Measurements from ENCODE around the gene ALG2.

Gene ALG2

GRCh38 chr9:99169982-99170761 lies 51.6 kb downstream of the ALG2 start:
- H3K27ac ChIP-seq (replicated peaks), result no peak overlapping the region
- no peak overlapping the region for H3K4me3 ChIP-seq (replicated peaks; ENCODE audit: insufficient read depth, low read length)
- no peaks in the 10 kb centered on the region for H3K27me3 ChIP-seq (ENCODE audit: insufficient read depth, poor library complexity, severe bottlenecking)
- no peak for DNase-seq (ENCODE audit: low read depth in 1 of 2, low spot score in 1 of 2)
- TF ChIP-seq SPI1 (IDR thresholded peaks at IDR 0.05; ENCODE audit: borderline replicate concordance, low read depth) (no peak), POLR2AphosphoS5 (IDR thresholded peaks at IDR 0.05; ENCODE audit: low read depth) (no peak), CTCF (IDR thresholded peaks at IDR 0.05; ENCODE audit: insufficient read depth, low read length) (no peak), REST (IDR thresholded peaks at IDR 0.05; ENCODE audit: insufficient replicate concordance, low read depth) (no peak), GABPA (IDR thresholded peaks at IDR 0.05; ENCODE audit: low read depth) (no peak)

- TF ChIP-seq SPI1 (IDR thresholded peaks at IDR 0.05; ENCODE audit: borderline replicate concordance, low read depth), result no peak
- no peak for TF ChIP-seq CTCF (IDR thresholded peaks at IDR 0.05; ENCODE audit: insufficient read depth, low read length)
- no peak for TF ChIP-seq POLR2AphosphoS5 (IDR thresholded peaks at IDR 0.05; ENCODE audit: low read depth)
- TF ChIP-seq GABPA (IDR thresholded peaks at IDR 0.05; ENCODE audit: low read depth), result no peak
- TF ChIP-seq REST (IDR thresholded peaks at IDR 0.05; ENCODE audit: insufficient replicate concordance, low read depth), result no peak
- no peak overlapping the region for H3K4me3 ChIP-seq (replicated peaks; ENCODE audit: insufficient read depth, low read length)
- H3K27me3 ChIP-seq (ENCODE audit: insufficient read depth, poor library complexity, severe bottlenecking), result no peaks in the 10 kb centered on the region
- no peak overlapping the region for H3K27ac ChIP-seq (replicated peaks)
- no peak for DNase-seq (ENCODE audit: low read depth in 1 of 2, low spot score in 1 of 2)
Observed at GRCh38 chr9:99169086-99169485, 52.7 kb downstream of the ALG2 start.

GRCh38 chr9:99167694-99168093 lies 54.0 kb downstream of the ALG2 start:
- Histone ChIP-seq H3K27ac (replicated peaks) (no peak overlapping the region), H3K27me3 (ENCODE audit: insufficient read depth, poor library complexity, severe bottlenecking) (no peaks in the 10 kb centered on the region), H3K4me3 (replicated peaks; ENCODE audit: insufficient read depth, low read length) (no peak overlapping the region)
- DNase-seq (ENCODE audit: low read depth in 1 of 2, low spot score in 1 of 2), result peak in 1 of 2 experiments; percentile 77
- TF ChIP-seq POLR2AphosphoS5 (IDR thresholded peaks at IDR 0.05; ENCODE audit: low read depth) (no peak), SPI1 (IDR thresholded peaks at IDR 0.05; ENCODE audit: borderline replicate concordance, low read depth) (peak; percentile 13; the same call in 1 of the 2 replicates)

- TF ChIP-seq REST (IDR thresholded peaks at IDR 0.05; ENCODE audit: insufficient replicate concordance, low read depth) (no peak), CTCF (IDR thresholded peaks at IDR 0.05; ENCODE audit: insufficient read depth, low read length) (no peak)
- no peak overlapping the region for H3K4me3 ChIP-seq (replicated peaks; ENCODE audit: insufficient read depth, low read length)
Observed at GRCh38 chr9:99167119-99167518, 54.6 kb downstream of the ALG2 start.

More at GRCh38 chr9:99167119-99167518, 54.6 kb downstream of the ALG2 start:
- H3K27ac ChIP-seq (replicated peaks), result no peak overlapping the region
- H3K27me3 ChIP-seq (ENCODE audit: insufficient read depth, poor library complexity, severe bottlenecking), result no peaks in the 10 kb centered on the region
- DNase-seq (ENCODE audit: low read depth in 1 of 2, low spot score in 1 of 2), result no peak

All from HL-60 (cell line).